ENCODE measurements around the gene SLIT3.

GRCh38 chr5:168991311-168991710, 309.6 kb downstream of the SLIT3 start:
- no peak for TF ChIP-seq CTCF (IDR thresholded peaks at IDR 0.05)
- TF ChIP-seq EP300 (IDR thresholded peaks at IDR 0.05), result no peak
- no peak for TF ChIP-seq POLR2AphosphoS5 (IDR thresholded peaks at IDR 0.05)

All from suprapubic skin (tissue), 4 donors.